B cell (primary cell): ENCODE results near the gene IL1R1.

ENCODE experiments used
- EZH2 ChIP-seq: IDR thresholded peaks from 2 replicates; pipeline ENCODE4 v1.6.1; 2012; ENCODE audit warnings: borderline replicate concordance, low read depth, mild to moderate bottlenecking, moderate library complexity, low read length; ENCODE audit not compliant: insufficient read depth, poor library complexity, severe bottlenecking
- TF ChIP-seq, protein P1 (sequence below): fragments of 200-600 bp; IDR thresholded peaks from one replicate; pipeline ENCODE4 v1.8.0; 2022; ENCODE audit warnings: antibody characterized with exemption, mild to moderate bottlenecking

DNA sequence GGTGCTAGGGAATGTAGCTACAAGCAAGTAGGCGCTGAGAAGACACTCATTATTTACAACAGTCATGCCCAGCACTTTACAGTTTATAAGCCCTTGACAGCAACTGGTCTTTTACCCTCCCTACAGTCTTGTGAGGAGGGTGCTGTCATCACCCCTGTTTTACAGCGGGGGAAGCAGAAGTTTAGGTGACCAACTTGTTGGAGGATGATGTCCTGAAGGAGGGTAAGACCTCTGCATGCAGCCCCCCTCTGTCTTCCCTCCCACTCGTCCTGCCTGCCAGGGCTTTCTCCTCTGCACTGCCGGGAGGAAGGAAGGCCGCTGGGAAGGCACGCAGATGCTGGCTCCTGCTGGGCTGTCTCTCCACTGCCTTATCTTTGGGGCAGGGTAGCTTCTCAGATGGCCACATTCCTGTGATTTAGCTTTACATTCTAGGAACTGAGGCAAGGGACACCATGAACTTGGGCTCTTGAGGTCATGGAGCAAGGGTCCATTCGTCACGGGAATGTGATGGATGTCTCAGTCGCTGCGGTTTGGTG, 972 bp downstream of the IL1R1 start:
- TF ChIP-seq, protein P1, sequence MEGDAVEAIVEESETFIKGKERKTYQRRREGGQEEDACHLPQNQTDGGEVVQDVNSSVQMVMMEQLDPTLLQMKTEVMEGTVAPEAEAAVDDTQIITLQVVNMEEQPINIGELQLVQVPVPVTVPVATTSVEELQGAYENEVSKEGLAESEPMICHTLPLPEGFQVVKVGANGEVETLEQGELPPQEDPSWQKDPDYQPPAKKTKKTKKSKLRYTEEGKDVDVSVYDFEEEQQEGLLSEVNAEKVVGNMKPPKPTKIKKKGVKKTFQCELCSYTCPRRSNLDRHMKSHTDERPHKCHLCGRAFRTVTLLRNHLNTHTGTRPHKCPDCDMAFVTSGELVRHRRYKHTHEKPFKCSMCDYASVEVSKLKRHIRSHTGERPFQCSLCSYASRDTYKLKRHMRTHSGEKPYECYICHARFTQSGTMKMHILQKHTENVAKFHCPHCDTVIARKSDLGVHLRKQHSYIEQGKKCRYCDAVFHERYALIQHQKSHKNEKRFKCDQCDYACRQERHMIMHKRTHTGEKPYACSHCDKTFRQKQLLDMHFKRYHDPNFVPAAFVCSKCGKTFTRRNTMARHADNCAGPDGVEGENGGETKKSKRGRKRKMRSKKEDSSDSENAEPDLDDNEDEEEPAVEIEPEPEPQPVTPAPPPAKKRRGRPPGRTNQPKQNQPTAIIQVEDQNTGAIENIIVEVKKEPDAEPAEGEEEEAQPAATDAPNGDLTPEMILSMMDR: no peak
- TF ChIP-seq EZH2: no peak
